ENCODE measurements around the gene MTHFD2L. TPM values are rescaled to one million over a fixed set of nuclear protein-coding genes. Genes with fewer than 3 reads are reported as not detected.

MTHFD2L gene
- total and polyA plus RNA-seq, 9 of the 15 experiments (the other 6 are each of a cell fraction or from before 2014, with no cell fraction given) = 10.0 to 39.0 (median 26.0) TPM

GRCh38 chr4:74157561-74158465, at the start of gene MTHFD2L (continued):
- TF ChIP-seq SMARCC2 (IDR thresholded peaks at IDR 0.05; ENCODE audit: low read depth) (0 out of 2 replicates have a peak, but pooled peaks have one; percentile 24), LARP7 (IDR thresholded peaks at IDR 0.05) (no peak), ELF2 (CRISPR knock-in tag; IDR thresholded peaks at IDR 0.05) (peak; percentile 87; the same call in 1 of the 2 replicates), MBD2 (IDR thresholded peaks at IDR 0.05; ENCODE audit: borderline replicate concordance, low read depth) (peak; percentile 69; the same call in 1 of the 2 replicates), NRF1 (conservative IDR thresholded peaks at IDR 0.05 in 1 of 2, IDR thresholded peaks at IDR 0.05 in 1 of 2) (peak; percentile 56 to 71; a peak in 3 of 4 replicates), ZBTB9 (CRISPR knock-in tag; IDR thresholded peaks at IDR 0.05) (no peak; the same call in 1 of the 2 replicates), ZNF184 (CRISPR knock-in tag; IDR thresholded peaks at IDR 0.05) (no peak), CREB3 (tag; conservative IDR thresholded peaks at IDR 0.05; ENCODE audit: low read depth) (no peak), L3MBTL2 (IDR thresholded peaks at IDR 0.05) (peak; percentile 62), ZNF12 (CRISPR knock-in tag; IDR thresholded peaks at IDR 0.05) (no peak), ZNF140 (CRISPR knock-in tag; IDR thresholded peaks at IDR 0.05) (no peak), ZKSCAN8 (CRISPR knock-in tag; IDR thresholded peaks at IDR 0.05) (no peak), NELFE (IDR thresholded peaks at IDR 0.05; ENCODE audit: insufficient read depth, insufficient read length) (no peak), TAF9B (IDR thresholded peaks at IDR 0.05; ENCODE audit: partially characterized antibody) (peak; percentile 73), RERE (CRISPR knock-in tag; IDR thresholded peaks at IDR 0.05; ENCODE audit: borderline replicate concordance) (no peak), MTA1 (IDR thresholded peaks at IDR 0.05; ENCODE audit: borderline replicate concordance) (0 out of 2 replicates have a peak, but pooled peaks have one; percentile 42), ZNF324 (CRISPR knock-in tag; IDR thresholded peaks at IDR 0.05) (no peak), ZNF175 (CRISPR knock-in tag; IDR thresholded peaks at IDR 0.05; ENCODE audit: low read depth) (no peak), HMG20B (CRISPR knock-in tag; IDR thresholded peaks at IDR 0.05) (no peak), ZFP36 (IDR thresholded peaks at IDR 0.05; ENCODE audit: low read depth, low read length, partially characterized antibody) (no peak), POLR3G (IDR thresholded peaks at IDR 0.05; ENCODE audit: extremely low read depth, insufficient read length, insufficient replicate concordance) (no peak)

Measured in K562 (cell line).